HG03196 (cell line): ENCODE data around the gene TEC.
"Not testable (repeated sequence)": the region's sequence is repeated elsewhere in the genome, so short reads cannot be mapped to it uniquely, and the experiment has no call there.

Experiments
- ATAC-seq: cut with Tn5 transposase; IDR thresholded peaks from one replicate; pipeline ENCODE4 v1.9.1; 2021; ENCODE audit not compliant: unreplicated experiment

The TEC gene

GRCh38 chr4:48167538-48168263 lies 101.9 kb downstream of the TEC start:
- no peak for ATAC-seq

GRCh38 chr4:48164561-48164960 lies 105.1 kb downstream of the TEC start:
- not testable (repeated sequence) for ATAC-seq

DNA sequence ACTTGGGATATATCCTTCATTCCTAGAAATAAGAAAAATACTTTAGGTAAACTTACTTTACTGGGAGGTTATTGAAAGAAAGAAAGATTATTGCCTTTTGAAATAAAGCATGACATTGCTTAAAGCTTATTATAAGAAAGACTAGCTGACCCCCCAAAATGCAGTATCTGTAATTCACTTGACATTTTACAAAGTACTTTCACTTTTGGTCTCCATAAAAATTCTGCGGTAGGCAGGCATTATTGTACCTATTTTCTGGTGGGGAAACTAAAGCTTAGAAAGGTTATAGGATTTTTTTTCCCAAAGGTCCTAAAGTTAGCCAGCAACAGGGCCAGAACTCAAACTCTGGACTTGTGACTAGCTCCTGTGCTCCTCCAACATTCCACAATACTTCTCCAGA lies 105.9 kb downstream of the TEC start:
- ATAC-seq = no peak

GRCh38 chr4:48162162-48162561 lies 107.5 kb downstream of the TEC start:
- no peak for ATAC-seq

- no peak for ATAC-seq
Observed at GRCh38 chr4:48157271-48157670, 112.4 kb downstream of the TEC start.

- no peak for ATAC-seq
Observed at GRCh38 chr4:48156423-48156822, 113.2 kb downstream of the TEC start.

DNA sequence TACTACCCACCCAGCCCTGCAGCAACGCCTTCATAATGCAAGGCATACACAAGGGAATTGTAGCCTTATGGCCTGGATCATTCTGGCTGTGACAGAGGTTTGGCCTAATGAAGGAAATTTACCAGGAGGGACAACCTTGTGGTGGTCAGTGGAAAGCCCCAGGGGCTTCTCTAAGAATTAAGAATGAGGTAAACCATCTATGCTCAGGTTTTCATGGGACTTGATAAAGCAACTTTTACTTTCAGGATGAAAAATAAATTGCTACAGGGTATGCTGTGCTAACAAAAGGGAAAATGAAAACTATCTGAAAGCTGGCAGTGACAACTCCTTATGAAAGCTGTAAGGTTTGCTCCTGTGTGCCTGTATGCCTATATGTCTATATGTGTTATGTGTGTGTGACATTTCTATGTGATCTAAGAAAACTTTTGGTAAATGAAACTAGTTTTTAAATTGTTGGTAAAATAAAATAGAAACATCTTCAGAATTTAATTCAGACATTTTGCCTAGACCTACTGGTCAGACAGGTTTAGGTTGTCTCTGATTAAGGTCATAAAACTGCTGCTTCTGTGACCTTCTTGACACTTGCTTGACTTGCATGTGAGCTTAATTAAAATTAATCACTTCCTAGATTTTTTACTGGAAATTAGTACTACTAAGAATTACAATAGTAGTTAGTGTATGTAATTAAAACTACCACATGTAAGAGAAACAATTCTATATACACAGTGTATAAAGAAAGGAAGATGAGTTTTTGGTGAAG lies 115.7 kb downstream of the TEC start:
- peak; percentile 57 for ATAC-seq

GRCh38 chr4:48152259-48152658 lies 117.4 kb downstream of the TEC start:
- ATAC-seq = no peak

- no peak for ATAC-seq
Observed at GRCh38 chr4:48149827-48150370, 119.7 kb downstream of the TEC start.

DNA sequence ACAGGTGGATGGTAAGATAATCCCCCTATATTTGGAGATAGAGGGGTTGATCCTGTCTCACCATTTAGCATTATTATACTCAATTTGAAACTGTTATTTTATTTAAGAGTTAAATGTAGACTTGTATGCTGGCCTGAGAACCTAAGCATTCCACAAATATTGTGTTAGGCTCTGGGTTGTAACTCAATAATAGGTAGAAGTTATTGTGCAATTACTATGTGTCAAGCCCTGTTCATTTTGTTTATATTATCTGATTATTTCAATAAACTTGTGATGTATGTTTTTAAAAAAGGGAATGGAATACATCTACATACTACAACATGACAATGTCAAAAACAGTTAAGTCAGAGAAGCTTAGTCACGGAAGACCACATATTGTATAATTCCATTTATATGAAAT lies 122.0 kb downstream of the TEC start:
- no peak for ATAC-seq

DNA sequence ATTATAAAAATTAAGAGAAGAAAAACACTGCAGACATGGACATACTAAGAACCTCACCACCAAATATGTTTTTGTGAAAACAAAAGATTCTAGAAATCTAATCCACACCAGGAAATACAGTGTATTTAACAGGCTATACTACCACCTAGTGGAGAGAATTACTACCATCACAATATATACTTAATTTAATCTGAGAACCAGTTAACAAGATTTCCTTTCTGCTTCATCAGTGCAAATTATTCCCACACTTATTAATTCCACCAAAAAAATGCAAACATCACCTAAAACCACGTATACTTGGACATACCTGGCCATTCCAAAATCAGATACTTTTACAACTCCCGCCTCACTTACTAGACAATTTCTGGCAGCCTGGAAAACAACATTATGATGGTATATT lies 128.6 kb downstream of the TEC start:
- ATAC-seq = no peak

DNA sequence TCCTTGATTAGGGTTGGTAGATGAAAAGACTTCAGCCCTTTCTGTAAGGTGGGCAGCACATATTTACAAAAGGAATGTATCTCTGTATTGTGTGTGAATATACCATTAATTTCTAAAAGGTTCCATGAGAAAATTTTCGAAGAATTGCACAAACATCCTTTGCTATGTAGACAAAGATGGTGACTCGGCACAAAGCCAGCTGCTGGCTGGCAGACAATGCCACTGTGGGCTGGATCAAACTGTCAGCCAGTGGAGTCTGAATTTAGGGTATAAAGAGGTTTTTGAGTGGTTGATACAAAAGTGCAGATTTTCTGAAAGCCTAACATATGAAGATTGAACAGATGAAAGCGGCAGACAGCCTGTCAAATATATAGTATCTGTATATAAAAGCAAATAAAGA lies 129.9 kb downstream of the TEC start:
- ATAC-seq = no peak

GRCh38 chr4:48138936-48139335 lies 130.7 kb downstream of the TEC start:
- peak; percentile 85 for ATAC-seq

GRCh38 chr4:48138511-48138910 lies 131.1 kb downstream of the TEC start:
- no peak for ATAC-seq

GRCh38 chr4:48137846-48138245 lies 131.8 kb downstream of the TEC start:
- no peak for ATAC-seq

DNA sequence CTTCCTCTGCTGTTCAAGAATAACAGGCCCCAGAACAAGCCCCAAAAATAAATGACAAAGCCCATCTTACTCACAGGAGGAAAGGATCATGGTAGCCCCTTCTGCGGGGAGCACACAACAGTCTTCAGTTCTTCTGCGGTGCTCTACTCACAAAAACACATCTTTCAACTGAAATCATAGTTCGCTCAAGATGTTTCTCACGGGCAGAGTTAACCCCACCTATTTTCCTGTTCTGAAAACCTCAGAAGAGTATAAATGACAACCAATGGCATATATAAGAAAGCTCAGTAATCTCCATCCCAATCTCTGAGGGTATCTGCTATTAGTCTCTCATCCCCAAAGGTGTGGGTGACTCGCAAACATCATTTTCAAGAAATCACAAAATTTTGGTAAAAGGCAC lies 135.6 kb downstream of the TEC start, which contains the start of gene TXK:
Gene TXK, minus strand, starts transcription at position 170 of the 400 bp plus-strand sequence. Its CDS starts 80 bp downstream, at position 90.
- ATAC-seq = no peak

DNA sequence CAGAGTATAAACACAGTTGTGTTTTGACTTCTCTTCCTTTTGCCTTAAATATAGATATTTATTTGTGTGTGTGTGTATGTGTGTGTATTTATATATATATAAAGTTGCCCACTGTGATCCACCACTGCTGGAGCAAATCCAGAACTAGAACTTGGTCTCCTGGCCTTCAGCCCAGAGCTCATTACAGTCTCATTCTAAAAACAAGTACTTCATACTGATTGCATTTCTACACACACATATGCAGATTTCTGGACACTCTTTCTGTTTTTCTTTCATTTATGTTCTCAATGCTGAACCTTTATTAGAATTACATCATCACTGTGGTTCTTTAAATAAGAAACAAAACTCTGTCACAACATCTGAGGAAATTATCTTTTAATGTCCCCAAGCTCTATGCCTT lies 136.0 kb downstream of the TEC start:
- no peak for ATAC-seq

DNA sequence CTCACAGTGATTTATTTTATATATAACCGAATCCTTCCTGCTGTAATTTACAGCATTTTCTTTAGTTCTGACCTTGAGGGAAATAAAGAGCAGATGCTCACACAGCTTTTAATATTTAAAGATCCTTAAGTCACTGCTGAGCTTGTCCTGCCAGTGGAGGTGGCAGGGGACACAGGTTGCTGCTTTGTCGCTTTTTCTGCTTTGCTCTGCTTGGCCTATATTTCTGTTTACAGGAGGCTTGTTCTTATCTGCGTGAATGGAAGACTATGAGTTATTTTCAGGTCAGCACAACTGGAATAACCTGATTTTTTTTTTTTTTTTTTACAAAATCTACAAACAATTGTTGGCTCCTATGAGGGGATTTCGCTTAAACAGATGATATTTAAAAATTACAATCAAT lies 137.9 kb downstream of the TEC start:
- no peak for ATAC-seq

GRCh38 chr4:48130100-48130499 lies 139.5 kb downstream of the TEC start:
- no peak for ATAC-seq

- no peak for ATAC-seq
Observed at GRCh38 chr4:48129307-48130014, 140.2 kb downstream of the TEC start.

- peak; percentile 89 for ATAC-seq
Observed at GRCh38 chr4:48127682-48128404, 141.8 kb downstream of the TEC start.
